ENCODE results near the gene PPP1R7.

The PPP1R7 gene

DNA sequence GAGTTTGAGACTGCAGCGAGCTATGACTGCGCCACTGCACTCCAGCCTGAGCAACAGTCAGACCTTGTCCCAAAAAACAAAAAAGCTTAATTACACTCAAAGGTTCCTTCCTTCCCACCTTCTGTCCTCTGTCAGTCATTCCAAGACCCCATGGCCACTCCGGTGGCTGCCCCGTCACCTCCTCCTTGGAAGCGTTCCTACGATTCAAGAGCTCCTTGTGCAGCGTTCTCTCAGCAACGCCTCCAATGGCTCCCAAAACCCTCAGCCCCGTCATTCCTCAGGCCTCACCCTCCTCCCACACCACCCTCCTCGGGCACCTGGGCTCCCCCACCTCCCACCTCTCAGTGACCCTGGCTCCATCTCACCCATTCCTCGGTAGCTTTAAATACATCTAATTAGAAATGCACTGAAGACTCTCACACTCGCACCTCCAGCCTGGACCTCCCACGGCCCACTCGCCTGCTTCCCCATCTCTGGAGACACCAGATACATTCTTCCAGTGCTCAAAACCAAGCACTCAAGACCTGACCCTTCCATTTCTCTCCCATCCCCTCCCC, 9.0 kb upstream of the PPP1R7 start:
- DNase-seq, result no peak

DNA sequence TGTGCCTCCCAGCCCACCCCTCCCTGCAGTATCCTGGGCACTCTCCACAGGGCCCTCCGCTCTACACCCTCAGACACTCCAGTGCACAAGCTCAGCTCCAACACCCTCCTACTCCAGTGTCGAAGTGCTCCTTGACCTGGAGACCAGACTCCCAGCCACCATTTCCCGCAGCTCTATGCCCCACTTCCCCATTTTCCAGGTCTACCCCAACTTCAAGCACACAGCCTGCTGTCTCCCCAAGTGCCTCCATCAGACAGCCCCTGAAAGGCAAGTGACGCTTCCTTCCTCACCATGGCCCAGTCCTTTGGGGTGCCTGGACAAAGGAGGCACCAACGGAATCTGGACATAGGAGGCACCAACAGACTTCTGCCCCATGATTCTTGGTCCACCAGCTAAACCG, 8.2 kb upstream of the PPP1R7 start:
- no peak for DNase-seq

DNA sequence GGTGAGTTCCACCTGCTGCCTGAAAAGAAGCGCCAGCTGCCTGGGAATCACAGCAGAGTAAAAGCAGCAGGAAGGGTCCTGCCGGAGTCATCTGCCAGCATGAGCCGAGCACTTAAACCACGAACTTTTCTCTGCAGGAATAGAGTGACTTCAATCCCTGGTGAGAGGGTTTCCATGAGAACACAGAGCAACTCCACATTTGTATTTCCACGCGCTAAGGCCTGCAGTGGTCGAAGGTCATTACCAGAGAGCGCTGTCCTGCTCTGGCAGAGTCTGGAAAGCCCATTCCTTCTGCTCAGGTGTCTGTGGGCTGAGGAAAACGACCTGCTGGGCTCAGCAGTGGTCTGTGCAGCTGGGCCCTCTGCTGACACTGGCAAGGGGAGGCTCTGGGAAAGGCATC, 7.7 kb upstream of the PPP1R7 start:
- DNase-seq, result no peak

- no peak for DNase-seq
Measured at GRCh38 chr2:241146286-241146685, 4.0 kb upstream of the PPP1R7 start.

GRCh38 chr2:241147336-241147735, 2.9 kb upstream of the PPP1R7 start:
- DNase-seq, result no peak

GRCh38 chr2:241148239-241148638, 2.0 kb upstream of the PPP1R7 start:
- no peak for DNase-seq

DNA sequence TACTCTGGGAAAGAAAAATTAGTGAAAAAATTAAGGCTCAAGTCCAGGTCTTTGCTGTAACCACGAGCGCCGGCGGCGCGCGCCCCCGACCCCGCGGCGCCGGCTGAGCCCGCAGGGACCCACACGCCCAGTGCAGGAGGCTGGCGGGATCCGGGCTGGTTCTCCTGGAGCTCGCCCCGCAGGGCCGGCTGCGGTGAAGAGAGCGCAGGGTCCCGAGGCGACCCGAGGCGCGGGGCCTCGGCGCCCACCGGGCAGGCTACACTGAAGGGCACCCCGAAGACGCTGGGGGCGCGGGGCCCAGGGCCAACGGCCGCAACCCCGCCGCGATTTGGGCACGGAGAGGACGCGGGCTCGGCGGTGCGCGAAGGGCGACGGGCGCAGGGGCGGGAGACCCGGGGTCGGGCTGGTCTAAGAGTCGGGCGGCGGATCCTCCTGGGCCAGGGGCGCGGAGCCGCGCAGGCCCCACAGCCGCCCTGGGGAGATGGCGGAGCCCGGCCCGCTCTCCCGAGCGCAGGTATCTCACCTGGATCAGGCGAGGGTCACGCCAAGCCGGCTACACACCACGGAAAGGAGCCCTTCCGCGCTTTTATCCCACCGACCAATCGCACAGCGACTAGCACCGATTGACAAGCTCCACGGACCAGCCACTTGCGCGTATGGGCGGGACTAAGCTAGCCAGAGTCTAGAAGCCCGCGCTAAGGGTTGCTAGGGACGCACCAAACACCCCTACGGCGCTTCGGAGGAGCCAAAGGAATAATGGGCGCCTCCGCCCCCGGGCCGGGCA, 1.2 kb upstream of the PPP1R7 start, which contains the start of gene PASK:
Gene PASK, minus strand, starts transcription at position 582 of the 784 bp plus-strand sequence. CDS start 6,440 bp downstream, outside the sequence.
- DNase-seq, result peak; percentile 72 to 88

DNA sequence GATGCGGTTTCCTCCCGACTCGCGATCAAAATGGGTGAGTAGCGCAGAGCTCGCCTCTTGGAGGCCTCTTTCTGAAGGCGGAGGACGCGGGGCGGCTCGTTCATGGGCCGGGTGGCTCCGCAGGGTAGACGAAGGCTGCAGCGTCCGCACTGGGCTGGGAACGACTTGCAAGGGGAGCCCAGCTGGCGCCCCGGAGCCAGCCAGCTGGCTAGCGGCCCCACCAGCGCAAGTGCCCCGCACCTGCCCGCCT, 667 bp upstream of the PPP1R7 start:
- no peak for DNase-seq

GRCh38 chr2:241150660-241151530, 628 bp downstream of the PPP1R7 start:
- DNase-seq, result no peak

GRCh38 chr2:241151934-241152660, 1.8 kb downstream of the PPP1R7 start:
- DNase-seq, result no peak

GRCh38 chr2:241153616-241154015, 3.3 kb downstream of the PPP1R7 start:
- DNase-seq, result no peak

GRCh38 chr2:241154915-241155314, 4.6 kb downstream of the PPP1R7 start:
- DNase-seq, result no peak

GRCh38 chr2:241155936-241156335, 5.7 kb downstream of the PPP1R7 start:
- DNase-seq, result no peak

GRCh38 chr2:241156971-241157441, 6.7 kb downstream of the PPP1R7 start:
- DNase-seq, result no peak

- DNase-seq, result no peak
Measured at GRCh38 chr2:241157841-241158545, 7.7 kb downstream of the PPP1R7 start.

DNA sequence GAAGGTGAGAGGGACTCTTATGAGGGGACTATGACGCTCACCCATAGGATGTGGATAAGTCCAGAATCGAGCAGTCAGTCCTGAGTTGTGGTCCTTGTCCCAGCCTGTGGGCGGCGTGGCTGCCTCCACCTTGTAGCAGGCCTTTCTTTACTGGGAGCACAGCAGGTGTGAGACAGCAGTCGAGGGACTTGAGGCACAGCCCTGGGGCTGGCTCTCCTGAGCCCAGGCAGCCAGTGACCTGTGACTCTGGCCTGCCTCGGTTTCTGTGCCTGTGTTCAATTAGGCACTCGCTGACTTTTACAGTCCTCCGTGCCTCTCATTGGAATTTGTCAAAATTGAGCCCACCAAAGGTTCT, 8.3 kb downstream of the PPP1R7 start:
- DNase-seq, result no peak

- no peak for DNase-seq
Measured at GRCh38 chr2:241159116-241159515, 8.8 kb downstream of the PPP1R7 start.

- DNase-seq, result no peak
Measured at GRCh38 chr2:241160318-241160717, 10.1 kb downstream of the PPP1R7 start.

DNA sequence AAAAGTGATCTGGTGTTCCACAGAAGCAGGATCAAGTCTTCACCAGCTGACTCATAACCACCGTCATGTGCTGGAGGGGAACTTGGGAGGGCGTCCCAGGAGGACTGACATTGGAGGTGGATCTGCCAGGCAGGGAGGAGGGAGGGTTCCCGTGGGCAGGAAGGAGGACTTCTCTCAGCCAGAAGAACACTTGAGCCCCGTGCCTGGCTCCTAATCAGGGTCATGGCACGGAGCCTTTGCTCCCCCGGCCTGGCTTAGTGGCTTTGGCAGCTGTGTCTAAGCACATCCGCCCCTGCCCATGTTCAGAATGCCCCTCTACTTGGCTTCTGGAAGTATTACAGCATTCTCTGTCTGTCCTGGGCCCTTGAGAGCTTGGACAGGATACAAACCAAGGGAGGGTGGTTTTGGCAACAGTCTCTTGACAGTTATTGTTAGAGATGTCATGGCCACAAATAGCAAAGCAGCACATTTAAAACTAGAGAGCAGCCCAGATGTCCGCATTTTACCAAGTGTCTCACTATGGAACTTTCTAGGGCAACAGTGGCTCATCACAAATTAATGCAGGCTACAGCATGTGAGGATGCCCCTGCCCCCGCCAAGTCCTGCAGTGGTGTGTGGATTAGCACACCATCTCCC, 11.5 kb downstream of the PPP1R7 start:
- DNase-seq, result no peak

DNA sequence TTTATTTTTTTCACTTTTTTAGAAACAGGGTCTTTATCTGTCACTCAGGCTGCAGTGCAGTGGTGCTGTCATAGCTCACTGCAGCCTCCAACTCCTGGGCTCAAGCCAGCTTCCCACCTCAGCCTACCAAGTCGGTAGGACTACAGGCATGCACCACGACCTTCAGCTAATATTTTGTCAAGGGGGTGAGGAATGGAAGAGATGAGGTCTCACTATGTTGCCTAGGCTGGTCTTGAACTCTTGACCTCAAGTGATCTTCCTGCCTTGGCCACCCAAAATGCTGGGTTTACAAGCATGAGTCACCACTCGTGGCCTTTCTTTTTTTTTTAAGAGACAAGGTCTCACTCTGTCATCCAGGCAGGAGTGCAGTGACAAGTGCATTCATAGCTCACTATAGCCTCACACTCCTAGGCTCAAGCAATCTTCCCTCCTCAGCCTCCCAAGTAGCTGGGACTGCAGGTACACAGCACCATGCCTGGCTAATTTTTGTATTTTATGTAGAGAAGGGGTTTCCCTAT, 13.4 kb downstream of the PPP1R7 start:
- DNase-seq, result no peak

- DNase-seq, result no peak
Measured at GRCh38 chr2:241168366-241168765, 18.1 kb downstream of the PPP1R7 start.

DNA sequence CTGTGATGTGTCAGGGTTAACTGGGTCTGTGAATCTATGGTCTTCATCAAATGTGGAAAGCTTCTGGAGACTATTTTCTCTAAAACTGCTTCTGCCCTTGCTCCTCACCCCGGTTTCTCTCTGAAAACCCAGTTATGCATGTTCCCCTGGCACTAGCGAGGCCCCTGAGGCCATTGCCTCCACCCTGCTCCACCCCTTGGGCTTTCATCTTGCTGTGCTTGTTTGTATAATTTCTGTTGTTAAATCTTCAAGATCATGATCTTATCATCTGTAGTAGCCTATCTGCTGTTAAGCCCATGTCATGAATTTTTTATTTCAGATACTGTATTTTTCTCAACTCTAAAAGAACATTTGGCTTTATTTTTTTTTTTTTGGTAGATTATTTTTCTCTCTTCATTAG, 23.3 kb downstream of the PPP1R7 start:
- no peak for DNase-seq
